Upper lobe of left lung (tissue), 4 donors: ENCODE results near the gene METTL18.

Experiments
- CTCF ChIP-seq, 6 experiments: fragments of 450-650 bp in 4 of 6; fragments of 200-600 bp in 2 of 6; sonication (generic) in 2 of 6; IDR thresholded peaks; one replicate each; pipeline ENCODE4 v1.5.1; 2016 to 2019; ENCODE audit warnings: antibody characterized with exemption in 6 of 6
- EP300 ChIP-seq, 4 donors: sonication (generic); formaldehyde crosslinking; IDR thresholded peaks; one replicate each; pipeline ENCODE4 v1.5.1; 2017; ENCODE audit warnings: antibody characterized with exemption in 4 of 4, control low read depth in 2 of 4
- POLR2A ChIP-seq, 4 donors: fragments of 450-650 bp; IDR thresholded peaks; one replicate each; pipeline ENCODE4 v1.5.1; 2016 to 2017; ENCODE audit warnings: antibody characterized with exemption in 4 of 4, mild to moderate bottlenecking in 2 of 4
- POLR2AphosphoS5 ChIP-seq, 2 donors: sonication (generic); formaldehyde crosslinking; IDR thresholded peaks; one replicate each; pipeline ENCODE4 v1.5.1; 2017; ENCODE audit warnings: antibody characterized with exemption in 2 of 2

- TF ChIP-seq CTCF (IDR thresholded peaks at IDR 0.05), result no peak
- TF ChIP-seq POLR2A (IDR thresholded peaks at IDR 0.05), result no peak
- TF ChIP-seq POLR2AphosphoS5 (IDR thresholded peaks at IDR 0.05), result no peak
- TF ChIP-seq EP300 (IDR thresholded peaks at IDR 0.05), result no peak
Observed at GRCh38 chr1:169804941-169805340, 10.2 kb upstream of the METTL18 start.
